LNCAP (cell line): ENCODE measurements around the gene RASGRP1.

Experiments
- TF ChIP-seq, protein P1 (sequence below): fragments of 450-650 bp; IDR thresholded peaks from 2 replicates; pipeline ENCODE4 v1.5.1; 2017; ENCODE audit warnings: mild to moderate bottlenecking

The RASGRP1 gene

DNA sequence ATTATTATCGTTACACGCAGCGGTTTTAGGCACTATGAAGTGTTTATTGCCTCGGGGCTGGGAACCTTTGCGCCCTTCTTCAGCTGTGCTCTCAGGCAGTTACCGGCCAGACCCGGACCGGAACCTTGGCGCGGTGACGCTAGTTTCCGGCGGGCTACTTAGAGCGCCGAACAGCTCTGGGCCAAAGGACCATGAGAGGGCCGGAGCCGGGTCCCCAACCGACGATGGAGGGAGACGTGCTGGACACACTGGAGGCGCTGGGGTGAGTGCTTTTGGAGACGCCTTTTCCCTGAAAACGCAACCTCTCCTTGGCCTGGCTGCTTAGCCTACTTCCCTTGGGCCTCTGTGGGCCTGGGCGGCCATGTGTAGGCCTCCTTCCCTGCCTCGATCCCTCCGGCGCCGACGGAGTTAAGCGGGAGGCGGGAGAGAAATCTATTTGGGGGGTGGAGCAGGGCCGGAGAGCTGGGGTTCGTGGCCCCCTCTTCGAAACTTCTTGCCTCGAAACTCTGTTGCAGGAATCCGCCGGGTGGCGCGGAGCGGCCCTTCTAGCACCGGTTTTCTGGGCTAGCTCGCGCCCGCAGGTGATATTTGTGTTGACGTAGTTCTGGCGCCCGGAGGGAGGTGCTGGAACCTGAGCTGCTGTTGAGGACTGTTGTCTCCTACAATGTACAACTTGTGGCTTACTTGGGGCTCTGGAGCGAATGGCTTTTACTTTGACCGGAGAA lies 110.5 kb downstream of the RASGRP1 start, which contains the start of gene FAM98B:
Gene FAM98B (plus strand): TSS at position 157 of the 725 bp plus-strand sequence. CDS start 35 bp downstream, at position 192.
- TF ChIP-seq, protein P1, sequence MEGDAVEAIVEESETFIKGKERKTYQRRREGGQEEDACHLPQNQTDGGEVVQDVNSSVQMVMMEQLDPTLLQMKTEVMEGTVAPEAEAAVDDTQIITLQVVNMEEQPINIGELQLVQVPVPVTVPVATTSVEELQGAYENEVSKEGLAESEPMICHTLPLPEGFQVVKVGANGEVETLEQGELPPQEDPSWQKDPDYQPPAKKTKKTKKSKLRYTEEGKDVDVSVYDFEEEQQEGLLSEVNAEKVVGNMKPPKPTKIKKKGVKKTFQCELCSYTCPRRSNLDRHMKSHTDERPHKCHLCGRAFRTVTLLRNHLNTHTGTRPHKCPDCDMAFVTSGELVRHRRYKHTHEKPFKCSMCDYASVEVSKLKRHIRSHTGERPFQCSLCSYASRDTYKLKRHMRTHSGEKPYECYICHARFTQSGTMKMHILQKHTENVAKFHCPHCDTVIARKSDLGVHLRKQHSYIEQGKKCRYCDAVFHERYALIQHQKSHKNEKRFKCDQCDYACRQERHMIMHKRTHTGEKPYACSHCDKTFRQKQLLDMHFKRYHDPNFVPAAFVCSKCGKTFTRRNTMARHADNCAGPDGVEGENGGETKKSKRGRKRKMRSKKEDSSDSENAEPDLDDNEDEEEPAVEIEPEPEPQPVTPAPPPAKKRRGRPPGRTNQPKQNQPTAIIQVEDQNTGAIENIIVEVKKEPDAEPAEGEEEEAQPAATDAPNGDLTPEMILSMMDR, result no peak

DNA sequence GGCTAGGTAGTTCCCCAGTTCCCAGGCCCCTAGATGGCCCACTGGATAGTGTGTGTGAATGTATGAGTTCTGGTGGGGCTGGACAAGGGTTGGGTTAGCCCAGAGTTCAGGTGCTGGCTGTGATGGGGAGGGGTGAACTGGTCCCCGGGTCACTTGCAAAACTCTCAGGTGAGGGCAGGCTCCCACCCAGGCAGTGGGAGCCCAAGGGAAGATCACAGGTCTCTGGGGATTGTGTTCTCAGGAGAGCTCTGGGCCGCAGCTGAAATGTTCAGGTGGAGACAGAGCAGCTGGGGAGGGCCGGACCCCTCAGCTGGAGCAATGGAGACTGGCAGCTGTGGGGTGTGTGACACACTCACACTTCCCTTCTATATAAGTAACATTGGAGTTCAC lies 123.5 kb downstream of the RASGRP1 start:
- TF ChIP-seq, protein P1, result no peak

DNA sequence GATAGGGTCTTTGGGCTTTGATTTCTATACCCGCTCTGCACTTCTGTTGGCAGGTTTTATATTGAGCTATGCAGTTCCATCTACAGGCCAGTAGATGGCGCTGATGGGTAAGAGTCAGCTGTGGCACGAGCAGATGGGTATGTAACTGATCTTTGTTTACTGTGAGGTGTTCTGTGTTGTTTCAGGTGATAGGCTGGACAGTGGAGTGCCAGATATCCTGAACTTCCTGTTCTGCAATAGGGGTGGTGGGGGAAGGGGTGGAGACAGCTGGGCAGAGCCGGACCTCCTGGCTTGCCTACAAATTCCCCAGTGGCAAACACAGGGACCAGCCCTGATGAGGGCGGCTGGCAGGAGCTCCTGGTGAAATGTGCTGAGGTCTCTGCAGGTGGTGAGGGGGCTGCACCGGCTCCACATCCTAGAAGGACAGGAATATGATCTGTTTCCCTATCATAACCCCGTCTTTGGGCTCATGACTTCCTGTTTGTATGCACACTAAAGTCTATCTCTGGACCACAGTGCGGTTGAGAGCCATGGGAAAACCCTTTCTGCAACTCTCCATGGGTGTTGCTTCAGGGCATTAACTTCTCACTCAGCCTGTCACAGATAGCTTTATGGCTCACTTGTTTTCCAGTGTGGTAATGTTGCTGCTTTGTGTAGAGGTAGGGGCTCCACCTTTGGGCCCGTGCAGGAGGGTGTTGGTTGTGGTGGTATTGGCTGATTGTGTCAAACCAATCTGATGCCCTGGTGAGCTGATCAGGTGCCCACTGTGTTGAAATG lies 124.1 kb downstream of the RASGRP1 start:
- TF ChIP-seq, protein P1, result peak; percentile 97
